Ammon's horn (tissue), 1 donor: ENCODE data around the gene CORO6.

ENCODE experiments used
- DNase-seq: peaks from one replicate; pipeline ENCODE4 v3.0.0-alpha.2; 2016; ENCODE audit warnings: low spot score

Gene CORO6

DNA sequence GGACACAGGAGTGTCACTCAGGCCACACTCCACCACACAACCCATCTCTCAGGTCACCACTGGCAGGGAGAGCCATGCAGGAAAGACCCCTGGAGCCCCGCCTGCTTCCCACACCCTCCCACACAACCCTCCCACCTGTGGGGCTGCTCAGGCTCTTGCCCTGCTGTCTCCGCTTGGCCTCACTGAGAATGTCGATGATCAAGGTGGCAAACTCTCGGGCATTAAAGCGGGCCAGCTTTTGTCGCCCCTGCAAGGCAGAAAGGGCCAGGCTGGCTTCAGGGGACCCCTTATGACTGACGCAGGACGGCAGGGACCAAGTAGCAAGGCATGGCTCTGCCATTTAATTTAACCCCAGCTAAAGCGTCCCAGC, 45.7 kb downstream of the CORO6 start:
- DNase-seq = no peak

DNA sequence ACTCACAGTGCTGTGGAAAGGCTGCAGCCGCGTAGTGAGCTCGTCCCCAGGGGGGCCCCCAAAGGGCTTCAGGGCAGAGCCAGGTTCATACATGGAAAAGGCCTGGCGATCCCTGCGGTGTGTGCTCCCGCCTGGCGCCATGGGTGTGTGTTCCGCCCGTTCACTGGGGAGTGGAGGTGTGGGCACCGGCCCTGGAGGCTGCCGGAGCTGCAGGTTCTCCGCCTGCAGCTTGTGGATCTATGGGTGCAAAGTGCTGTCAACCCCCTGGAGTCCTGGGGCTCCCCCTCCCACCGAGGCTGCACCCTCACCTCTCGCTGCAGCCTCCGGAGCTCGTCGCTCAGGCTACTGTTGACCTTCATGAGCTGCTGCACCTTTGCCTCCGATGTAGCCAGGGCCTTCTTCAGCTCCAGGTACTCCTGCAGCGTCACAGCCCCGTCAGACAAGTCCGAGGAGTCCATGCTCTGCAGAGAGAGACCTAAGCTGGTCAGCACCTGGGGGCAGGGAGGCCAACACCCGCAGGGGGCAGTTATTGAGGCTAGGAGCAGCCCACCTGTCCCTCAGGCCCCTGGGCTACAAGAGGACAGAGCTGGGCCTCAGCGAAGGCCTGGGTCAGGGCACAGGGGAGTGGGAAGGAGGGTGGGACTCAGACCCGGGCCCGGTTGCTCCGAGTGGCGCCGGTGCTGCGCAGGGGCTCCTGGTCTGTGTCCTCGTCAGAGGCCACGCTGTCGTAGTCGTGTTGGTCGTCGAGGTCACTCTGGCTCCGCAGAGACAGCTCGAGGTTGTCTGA, 46.3 kb downstream of the CORO6 start:
- no peak for DNase-seq

DNA sequence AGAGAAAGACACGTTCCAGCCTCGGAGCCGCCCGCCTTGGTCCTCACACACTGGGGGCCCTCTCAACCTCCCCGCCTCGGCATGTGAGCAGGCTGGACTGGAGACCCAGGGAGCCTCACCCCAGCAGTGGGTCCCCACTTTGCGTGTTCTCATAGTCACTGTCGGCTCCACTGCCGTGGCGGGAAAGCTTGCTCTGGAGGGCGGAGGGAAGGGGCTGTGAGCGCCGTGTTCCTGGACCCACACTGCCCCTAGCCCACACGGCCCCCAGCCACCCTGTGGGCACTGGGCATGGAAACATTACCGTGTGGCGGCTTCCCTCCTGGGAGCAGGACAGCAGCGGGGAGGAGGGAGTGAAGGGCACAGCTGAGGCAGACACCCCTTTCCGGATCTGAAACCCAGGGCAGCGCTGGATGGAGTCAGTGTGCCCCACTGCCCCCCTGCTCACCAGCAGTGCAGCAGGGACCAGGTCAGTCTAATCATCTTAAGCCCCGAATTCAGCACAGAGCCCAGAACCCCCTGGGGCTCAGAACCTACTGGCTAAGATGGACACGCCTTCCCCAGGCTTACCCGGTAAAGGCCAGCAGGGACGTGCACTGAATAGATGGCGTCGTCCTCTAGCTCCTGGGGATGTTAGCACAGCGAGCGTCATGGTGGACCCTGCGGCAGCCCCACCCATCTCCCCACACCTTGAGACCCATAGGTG, 47.0 kb downstream of the CORO6 start:
- no peak for DNase-seq

GRCh38 chr17:29574732-29575510, 47.8 kb downstream of the CORO6 start:
- DNase-seq = peak; percentile 10

DNA sequence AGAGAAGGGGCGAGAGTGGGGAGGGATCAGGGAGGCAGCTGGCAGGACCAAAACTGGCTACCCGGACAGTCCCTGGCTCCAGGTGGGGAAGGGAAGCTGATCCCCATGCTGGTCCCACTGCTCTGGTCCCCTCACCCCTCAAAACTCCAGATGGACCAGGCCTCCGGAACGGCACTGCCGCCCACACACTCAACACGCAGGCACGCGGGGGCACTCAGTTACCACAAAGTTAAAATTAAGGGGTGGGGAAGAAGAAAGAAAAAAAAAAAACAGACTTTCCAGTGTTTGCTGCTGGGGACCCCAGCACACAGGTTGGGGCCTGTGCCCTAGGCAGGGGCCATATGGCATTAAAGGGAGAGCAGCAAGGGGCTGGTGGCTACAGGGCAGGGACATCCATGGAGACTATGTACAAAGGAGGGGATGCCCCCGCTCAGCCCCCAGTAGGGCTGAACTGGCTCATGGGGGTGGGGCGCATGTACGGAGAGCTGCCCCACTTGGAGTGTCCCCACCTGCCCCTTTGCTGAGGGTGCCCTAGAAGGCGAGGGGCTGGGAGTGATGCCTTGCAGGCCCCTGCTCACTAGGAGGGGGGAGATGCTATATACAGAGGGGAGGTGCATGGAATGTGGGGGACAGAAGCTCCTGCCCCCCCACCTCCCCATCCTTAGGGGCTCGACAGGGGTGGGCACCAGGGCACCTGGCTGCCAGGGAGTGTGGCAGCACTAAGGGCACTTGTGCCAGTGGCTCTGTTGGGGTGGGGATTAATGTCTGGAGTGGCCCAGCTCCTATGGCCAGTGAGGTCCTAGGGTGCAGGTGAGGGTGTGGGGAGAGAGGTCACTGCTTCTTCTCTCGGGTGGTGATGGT, 48.6 kb downstream of the CORO6 start:
- DNase-seq = peak; percentile 20

- DNase-seq = no peak
Observed at GRCh38 chr17:29573558-29573869, 49.2 kb downstream of the CORO6 start.

GRCh38 chr17:29572691-29573557, 49.8 kb downstream of the CORO6 start:
- DNase-seq = peak; percentile 65

DNA sequence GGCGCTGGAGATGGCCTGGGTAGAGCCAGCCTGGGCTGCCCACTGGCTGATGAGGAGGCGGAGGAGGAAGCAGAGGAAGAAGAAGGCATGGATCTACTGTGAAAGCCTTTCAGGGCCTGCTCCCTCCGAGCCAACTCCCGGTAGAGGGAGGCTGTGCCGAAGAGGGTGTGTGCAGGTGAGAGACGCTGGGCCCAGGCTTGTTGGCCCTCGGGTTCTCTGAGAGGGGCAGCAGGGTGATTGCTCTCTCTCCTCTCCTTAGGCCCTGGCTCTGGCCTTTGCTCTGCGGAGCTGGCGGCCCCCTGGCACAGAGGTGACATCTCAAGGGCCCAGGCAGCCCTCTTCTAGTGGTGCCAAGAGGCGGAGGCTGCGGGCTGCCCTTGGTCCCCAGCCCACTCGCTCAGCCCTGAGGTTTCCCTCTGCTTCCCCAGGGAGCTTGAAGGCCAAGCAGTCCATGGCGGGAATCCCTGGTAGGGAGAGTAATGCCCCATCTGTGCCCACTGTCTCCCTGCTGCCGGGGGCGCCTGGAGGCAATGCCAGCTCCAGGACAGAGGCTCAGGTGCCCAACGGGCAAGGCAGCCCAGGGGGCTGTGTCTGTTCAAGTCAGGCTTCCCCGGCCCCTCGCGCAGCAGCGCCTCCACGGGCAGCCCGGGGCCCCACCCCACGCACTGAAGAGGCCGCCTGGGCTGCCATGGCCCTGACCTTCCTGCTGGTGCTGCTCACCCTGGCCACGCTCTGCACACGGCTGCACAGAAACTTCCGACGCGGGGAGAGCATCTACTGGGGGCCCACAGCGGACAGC, 50.6 kb downstream of the CORO6 start:
- DNase-seq = peak; percentile 20

DNA sequence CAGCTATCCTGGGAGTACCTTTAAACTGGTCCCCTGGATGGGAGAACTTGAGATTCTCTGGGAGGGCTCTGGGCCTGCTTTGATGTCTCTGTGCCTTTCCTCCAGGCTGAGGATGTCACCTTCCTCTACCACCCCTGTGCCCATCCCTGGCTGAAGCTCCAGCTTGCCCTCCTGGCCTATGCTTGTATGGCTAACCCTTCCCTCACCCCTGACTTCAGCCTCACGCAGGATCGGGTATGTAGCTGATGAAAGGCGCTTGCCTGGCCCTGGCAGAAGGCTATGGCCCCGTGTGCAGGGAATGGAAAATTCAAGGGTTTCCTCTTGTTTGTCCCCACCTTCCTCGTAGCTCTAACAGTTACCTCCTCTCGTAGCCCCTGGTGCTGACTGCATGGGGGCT, 51.2 kb downstream of the CORO6 start:
- peak; percentile 8 for DNase-seq

GRCh38 chr17:29570521-29570920, 52.2 kb downstream of the CORO6 start:
- DNase-seq = peak; percentile 9

- DNase-seq = no peak
Observed at GRCh38 chr17:29569245-29569950, 53.3 kb downstream of the CORO6 start.

DNA sequence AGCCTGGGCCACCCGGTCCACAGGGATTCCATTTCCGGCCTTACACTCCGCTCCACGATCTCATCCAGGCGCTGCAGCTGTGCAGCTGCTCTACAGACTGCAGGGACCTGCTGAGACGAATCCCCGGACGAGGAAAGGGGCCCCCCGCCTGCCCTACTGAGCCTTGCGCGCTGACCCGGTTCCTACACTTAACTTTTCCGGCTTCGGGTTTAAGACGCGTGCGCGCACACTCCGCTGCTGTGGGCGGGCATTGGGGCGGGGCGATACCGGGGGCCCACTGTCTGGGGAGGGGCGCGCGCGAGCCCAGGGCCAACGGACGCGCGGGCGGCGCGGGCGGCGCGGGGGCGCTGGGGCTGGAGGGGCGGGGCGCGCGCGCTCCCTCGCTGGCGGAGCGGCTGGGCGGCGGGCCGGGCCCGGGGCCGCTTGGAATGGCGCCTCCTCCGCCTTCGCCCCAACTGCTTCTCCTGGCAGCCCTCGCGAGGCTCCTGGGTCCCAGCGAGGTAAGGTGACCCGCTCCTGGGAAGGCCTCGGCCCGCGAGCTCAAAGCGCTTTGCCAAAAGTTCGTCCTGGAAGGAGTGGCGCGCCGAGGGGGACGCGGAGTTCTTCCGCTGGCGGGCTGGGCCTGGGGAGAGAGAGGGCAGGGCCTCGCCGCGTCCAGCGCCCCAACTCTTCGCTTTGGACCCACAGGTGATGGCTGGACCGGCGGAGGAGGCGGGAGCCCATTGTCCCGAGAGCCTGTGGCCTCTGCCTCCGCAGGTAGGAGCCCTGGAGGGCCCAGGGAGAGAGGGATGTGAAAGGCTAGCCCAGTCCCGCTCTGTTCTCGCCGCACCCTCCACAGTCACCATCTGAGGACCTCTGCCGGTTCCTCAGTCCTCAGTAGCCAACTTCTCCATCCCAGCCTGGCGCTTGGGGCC, 54.1 kb downstream of the CORO6 start, which contains the start of gene TP53I13:
TSS of gene TP53I13 (plus strand) at position 371 of the 914 bp plus-strand sequence. CDS start at position 429, 58 bp downstream.
- DNase-seq = peak; percentile 85

DNA sequence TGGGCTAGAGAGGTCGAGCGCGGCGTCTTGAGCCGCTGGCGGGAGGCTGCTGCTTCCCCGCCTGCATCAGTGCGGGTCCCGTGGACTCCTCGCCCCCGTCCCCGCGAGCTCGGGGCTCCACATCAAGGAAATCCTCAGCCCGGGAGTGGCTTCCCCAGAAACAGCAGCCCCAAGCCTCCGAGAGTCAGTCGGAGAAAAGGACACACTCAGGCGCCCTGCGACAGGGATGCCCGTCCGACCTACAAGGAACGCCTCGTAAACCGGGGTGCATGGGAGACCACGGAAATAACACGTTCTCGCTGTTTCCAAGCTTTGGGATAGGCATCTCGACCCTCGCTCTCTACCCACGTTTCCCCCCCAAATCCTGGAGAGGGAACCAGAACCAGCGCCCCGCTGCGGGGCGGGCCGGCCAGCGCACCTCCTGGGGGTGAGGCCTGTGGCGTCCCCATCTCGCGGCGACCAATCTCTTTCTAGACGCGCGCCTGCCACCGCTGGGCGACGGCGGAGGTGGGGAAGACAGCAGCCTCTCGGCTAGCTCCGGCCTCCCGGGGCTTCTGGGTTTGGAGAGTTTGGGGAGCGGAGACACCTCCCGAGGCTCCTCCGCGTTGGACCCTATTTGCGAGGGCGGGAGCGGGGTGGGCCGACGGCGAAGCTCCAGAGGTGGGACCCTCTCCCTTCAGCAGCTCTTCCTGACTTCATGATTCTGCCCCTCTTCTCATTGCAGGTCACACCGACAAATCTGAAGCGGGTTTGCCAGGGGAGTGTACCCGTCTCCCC, 55.0 kb downstream of the CORO6 start:
- DNase-seq = peak; percentile 41

- no peak for DNase-seq
Observed at GRCh38 chr17:29567304-29567553, 55.5 kb downstream of the CORO6 start.

DNA sequence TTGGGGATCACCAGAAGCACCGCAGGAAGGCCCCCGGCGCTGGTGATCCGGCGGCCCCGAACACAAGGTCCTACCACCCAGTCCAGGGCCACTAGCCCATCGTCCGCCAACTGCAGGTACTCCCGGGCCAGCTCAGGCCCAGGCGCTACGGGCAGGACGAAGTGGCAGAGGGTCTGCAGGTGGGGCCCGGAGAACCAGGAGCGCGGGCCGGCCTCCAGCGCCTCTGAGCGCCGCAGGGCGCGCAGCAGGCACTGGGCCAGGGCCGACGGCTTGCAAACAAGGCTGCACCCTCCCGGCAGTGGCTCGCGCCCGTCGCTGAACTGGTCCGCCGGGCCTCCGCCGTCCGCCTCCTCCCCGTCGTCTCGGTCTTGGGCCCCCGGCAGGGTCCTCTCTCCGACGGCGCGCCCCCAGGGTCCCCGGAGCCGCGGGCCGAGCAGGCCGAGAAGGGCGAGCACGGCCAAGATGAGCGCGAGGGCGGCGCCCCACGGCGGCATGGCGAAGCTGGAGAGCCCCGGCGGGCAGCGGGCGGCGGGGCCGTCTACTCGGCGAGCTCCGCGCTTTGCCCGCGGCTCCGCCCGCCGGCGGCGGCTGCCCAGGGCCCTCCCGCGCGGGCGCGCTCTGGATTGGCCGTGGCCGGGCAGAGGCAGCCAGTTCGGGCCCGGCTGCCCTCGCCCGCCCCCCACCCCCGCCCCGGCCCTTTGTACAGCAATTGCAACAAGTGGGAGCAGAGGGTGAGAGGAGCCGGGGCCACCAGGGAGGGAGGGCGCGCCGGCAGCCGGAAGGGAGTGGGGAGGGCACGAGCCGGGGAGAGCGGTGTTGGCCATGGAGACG, 56.0 kb downstream of the CORO6 start, which contains the start of gene ABHD15:
TSS of gene ABHD15 (minus strand) at position 565 of the 831 bp plus-strand sequence. CDS start at position 494, 71 bp downstream.
- peak; percentile 57 for DNase-seq

DNA sequence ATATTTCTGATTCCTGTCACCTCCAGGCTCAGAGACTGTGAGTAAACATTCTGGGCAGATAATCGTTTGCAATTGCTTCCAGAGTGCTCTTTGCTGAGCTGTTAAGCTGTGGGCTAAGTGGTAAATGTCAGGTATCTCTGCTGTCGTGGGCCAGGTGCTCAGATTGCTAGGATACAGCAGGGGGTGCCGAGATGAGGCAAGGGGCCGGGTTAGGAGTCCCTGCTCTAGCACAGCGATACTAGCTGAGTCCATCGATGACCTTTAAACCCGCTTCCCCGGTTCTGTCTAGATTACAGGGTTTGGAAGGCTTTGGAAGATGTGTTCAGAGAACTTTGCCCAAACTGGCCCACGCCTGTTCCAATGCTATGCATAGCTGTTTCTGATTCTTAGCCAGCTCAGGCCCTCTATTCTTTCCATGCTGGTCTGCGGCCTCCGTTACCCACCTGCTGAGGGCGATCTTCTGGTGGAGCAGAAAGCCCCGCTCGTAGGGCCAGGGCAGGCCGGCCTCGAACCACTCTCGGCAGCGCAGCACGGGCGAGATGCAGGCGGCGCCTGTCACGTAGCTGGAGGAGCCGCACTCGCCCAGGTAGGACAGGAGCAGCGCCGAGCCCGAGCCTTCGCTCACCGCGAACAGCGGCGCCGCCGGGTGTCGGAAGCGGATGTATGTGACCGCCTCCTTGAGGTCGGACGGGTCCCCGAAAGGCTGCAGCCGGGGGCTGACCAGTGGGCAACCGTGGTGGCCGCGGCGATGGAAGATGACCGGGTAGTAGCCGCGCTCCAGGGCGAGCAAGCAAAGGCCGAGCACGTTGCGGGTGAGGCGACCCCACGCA, 56.9 kb downstream of the CORO6 start:
- DNase-seq = peak; percentile 15
